NCI-H345 (cell line): ENCODE data around the gene SUZ12.
A peak's percentile ranks its signal among the peaks of the same experiment; 100 is the strongest.
"Not testable (repeated sequence)": the region's sequence is repeated elsewhere in the genome, so short reads cannot be mapped to it uniquely, and the experiment has no call there.

Experiments
- DNase-seq: peaks from one replicate; lab custom pipeline; 2025; lab: John Stamatoyannopoulos, UW

The SUZ12 gene

GRCh38 chr17:31936615-31937609 is at the start of gene SUZ12:
Gene SUZ12, plus strand, starts transcription at chr17:31937007. Its CDS starts 240 bp downstream, at chr17:31937247.
- DNase-seq = peak; percentile 89

DNA sequence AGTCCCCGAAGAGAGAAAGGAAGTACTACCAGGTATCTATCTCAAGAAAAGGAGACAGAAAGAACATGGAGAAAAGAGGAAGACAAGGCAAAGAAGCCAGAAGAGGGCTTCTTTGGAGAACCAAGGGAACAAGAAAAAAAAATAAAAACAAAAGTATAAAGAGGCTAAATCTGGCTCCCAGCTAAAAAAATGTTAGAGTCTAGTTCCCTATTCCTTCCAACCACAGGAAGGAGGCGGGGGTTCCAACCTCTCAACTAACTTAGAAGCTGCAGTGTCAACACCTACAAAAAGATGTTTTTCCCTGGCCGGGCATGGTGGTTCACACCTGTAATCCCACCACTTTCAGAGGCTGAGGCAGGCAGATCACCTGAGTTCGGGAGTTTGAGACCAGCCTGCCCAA is 48.7 kb upstream of the SUZ12 start:
- DNase-seq = no peak

DNA sequence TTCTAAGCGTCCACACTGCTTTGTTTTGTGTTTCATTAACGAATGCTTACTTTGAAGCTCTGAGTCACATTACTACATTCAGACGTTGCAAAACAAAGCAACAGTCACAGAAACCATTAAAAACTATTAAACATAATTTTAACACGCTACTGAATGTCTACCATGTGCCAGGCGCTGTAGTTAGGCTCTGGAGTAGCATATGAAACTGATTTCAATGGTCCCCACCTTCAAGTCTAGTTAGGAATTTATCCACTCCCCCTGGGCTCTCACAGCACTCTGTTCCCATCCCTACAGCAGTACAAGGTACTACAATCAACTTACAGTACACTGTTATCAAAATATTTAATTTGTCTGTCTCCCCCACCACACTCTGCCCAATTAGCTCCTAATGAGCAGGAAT is 35.9 kb upstream of the SUZ12 start:
- no peak for DNase-seq

- no peak for DNase-seq
These were observed 34.1 kb upstream of the SUZ12 start for GRCh38 chr17:31902693-31903092.

- no peak for DNase-seq
These were observed 33.4 kb upstream of the SUZ12 start for GRCh38 chr17:31903401-31903800.

- peak; percentile 11 for DNase-seq
These were observed 29.4 kb upstream of the SUZ12 start for GRCh38 chr17:31907342-31907962.

DNA sequence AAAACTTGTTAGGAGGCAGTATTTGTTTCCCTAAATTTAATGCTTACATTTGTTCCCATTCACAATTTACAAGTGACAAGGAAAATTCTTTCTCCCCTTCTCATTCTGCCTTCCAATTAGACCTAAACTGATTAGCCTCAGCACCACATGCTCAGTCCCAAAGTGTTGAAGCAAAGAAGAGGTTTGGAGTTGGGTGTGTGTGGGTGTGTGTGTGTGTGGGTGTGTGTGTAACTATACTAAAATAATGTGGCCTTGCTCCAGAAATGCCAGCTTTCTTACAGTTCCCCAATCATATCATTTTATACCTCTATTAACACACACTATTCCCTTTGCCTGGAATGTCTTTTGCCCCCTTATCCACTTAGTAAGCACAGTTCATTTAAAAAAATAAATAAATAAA is 28.4 kb upstream of the SUZ12 start:
- DNase-seq = no peak

- not testable (repeated sequence) for DNase-seq
These were observed 24.1 kb upstream of the SUZ12 start for GRCh38 chr17:31912705-31913104.

GRCh38 chr17:31915456-31916100 is 21.2 kb upstream of the SUZ12 start:
- no peak for DNase-seq

DNA sequence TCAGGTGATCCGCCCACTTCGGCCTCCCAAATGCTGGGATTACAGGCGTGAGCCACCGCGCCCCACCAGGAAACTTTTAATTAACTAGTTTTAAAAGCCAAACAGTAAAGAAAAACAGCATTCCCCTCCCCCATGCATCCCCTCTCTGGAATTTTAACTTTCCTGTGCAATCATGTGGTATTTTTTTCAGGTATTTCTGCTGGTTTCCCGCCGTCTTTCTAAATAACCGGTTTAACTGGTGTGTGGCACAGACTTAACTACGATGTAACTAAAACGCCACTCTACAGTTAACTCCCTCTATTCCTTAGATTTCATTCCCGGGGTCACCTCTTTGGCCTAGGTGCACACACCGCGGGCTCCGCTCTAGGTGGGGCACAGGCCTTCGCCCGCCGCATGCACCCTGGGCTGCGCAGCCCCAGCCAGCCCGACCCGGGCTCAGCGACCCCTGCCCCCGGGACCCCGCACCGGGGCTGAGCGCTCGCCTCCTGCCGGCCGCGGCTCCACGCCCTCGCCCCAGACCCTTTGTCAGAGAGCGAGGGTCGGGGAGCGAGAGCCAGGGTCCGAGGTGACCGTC is 20.2 kb upstream of the SUZ12 start:
- DNase-seq = no peak

DNA sequence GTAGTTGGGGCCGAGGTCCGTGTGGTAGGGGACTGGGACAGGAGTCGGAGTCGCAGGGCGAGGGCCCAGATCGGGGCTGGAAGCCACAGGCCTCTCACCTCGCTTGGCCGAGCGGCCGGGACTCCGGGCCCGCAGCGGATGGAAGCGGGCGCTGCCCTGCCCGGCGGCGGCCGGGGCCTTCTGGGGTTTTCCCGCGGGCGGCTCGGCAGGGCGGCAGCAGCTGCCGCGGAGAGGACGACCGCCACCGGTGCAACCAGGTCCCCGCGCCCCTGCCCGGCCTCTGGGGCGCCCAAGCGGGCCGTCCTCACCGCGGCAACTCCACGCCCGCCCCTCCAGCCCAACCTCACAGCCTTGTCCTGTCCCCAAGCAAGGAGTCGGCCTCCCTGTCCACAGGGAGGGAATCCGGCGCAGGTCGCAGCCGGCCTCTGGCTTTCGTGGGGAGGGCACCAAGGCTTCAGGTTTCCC is 19.7 kb upstream of the SUZ12 start:
- no peak for DNase-seq

- not testable (repeated sequence) for DNase-seq
These were observed 19.1 kb upstream of the SUZ12 start for GRCh38 chr17:31917721-31918120.

- DNase-seq = no peak
These were observed 18.1 kb upstream of the SUZ12 start for GRCh38 chr17:31918701-31919128.

DNA sequence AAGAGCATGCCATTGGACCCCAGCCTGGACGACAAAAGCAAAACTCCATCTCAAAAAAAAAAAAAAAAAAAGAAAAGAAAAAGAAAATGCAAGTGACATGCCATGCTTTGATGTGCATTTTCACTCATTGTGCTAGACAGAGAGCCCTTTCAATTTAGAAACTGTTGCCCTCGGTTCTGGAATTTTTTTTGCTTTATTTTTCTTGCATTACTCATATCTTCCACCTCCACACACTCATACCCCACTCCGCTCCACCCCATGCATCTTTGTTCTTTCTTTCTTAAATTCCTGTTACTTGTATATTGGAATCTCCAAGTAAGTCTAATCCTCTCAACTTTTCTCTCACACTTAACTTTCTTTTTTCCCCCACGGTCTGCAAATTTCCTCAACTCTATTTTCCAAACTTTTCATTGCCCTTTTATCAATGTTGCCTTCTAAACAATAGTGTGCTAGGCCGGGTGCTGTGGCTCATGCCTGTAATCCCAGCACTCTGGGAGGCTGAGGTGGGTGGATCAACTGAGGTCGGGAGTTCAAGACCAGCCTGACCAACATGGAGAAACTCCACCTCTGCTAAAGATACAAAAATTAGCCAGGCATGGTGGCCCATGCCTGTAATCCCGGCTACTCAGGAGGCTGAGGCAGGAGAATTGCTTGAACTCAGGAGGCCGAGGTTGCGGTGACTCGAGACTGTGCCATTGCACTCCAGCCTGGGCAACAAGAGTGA is 16.8 kb upstream of the SUZ12 start:
- no peak for DNase-seq

- DNase-seq = no peak
These were observed 10.6 kb upstream of the SUZ12 start for GRCh38 chr17:31926100-31926729.

GRCh38 chr17:31931756-31932155 is 5.1 kb upstream of the SUZ12 start:
- DNase-seq = no peak

DNA sequence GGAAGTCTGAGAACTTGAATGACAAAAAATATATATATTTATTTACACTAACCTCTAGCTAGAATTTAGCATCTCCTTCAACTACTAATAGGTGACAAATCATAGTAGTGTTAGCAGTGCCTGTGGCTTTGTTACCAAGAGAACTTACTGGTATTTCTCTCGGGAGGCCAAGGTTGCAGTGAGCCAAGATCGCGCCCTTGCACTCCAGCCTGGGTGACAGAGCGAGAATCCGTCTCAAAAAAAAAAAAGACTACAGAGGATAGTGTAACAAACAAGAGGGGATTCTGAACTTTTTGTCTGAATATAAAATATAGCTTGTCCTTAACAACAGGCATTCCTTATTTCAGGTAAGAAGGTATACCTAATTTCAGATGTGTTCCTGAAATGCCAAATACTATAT is 1.3 kb upstream of the SUZ12 start:
- no peak for DNase-seq

- DNase-seq = not testable (repeated sequence)
These were observed 1.3 kb downstream of the SUZ12 start for GRCh38 chr17:31937926-31938641.

GRCh38 chr17:31941916-31942315 is 5.1 kb downstream of the SUZ12 start:
- DNase-seq = not testable (repeated sequence)

- DNase-seq = not testable (repeated sequence)
These were observed 5.6 kb downstream of the SUZ12 start for GRCh38 chr17:31942396-31942795.
